Measurements from ENCODE around the gene PSME2. TPM values are rescaled to one million over a fixed set of nuclear protein-coding genes. Genes with fewer than 3 reads are reported as not detected.
A peak's percentile ranks its signal among the peaks of the same experiment; 100 is the strongest.

PSME2 gene
- total and polyA plus RNA-seq, 8 donors: 62.4 to 421 (median 232) TPM

DNA sequence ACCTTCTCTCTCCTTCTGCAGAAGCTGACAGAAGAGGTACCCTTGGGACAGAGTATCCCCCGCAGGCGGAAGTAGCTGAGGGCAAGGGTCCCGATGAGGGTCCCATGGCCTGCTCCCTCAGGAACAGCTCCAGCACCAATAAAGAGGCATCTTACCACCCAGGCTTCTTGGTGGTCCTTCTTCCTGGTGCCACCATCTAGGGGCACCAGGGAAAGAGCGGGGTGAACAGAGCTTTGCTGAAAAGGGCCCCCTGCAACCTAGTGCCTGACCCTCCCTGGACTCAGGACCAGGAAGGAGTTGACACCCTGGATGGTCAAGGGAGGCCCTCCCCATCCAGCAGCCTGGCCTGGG is 14.1 kb upstream of the PSME2 start:
- Histone ChIP-seq H3K36me3 (peaks cover 62 to 81% (median 76%) of the 10 kb centered on the region in 4 donors), H3K27me3 (no peaks in the 10 kb centered on the region), H3K4me3 (peak overlapping the region in 1 of 4 donors; percentile 71), H3K9me3 (no peaks in the 10 kb centered on the region), H3K27ac (peak overlapping the region; percentile 41 to 97 (median 95)), H3K4me1 (peaks cover 26 to 52% (median 45%) of the 10 kb centered on the region in 4 donors)
- 87 to 96% (median 94%) methylated on average over 4 of the region's 4 CpGs for WGBS, 5 donors
- intact Hi-C loops (cut with DNase I; ENCODE audit: low total_unique reads): no loop called here
- no peak for DNase-seq
- no peak for TF ChIP-seq POLR2A (IDR thresholded peaks at IDR 0.05)
- no peak for TF ChIP-seq POLR2AphosphoS5 (IDR thresholded peaks at IDR 0.05)
- no peak for TF ChIP-seq EP300 (IDR thresholded peaks at IDR 0.05)
- TF ChIP-seq, protein P1, sequence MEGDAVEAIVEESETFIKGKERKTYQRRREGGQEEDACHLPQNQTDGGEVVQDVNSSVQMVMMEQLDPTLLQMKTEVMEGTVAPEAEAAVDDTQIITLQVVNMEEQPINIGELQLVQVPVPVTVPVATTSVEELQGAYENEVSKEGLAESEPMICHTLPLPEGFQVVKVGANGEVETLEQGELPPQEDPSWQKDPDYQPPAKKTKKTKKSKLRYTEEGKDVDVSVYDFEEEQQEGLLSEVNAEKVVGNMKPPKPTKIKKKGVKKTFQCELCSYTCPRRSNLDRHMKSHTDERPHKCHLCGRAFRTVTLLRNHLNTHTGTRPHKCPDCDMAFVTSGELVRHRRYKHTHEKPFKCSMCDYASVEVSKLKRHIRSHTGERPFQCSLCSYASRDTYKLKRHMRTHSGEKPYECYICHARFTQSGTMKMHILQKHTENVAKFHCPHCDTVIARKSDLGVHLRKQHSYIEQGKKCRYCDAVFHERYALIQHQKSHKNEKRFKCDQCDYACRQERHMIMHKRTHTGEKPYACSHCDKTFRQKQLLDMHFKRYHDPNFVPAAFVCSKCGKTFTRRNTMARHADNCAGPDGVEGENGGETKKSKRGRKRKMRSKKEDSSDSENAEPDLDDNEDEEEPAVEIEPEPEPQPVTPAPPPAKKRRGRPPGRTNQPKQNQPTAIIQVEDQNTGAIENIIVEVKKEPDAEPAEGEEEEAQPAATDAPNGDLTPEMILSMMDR (IDR thresholded peaks at IDR 0.05): no peak

DNA sequence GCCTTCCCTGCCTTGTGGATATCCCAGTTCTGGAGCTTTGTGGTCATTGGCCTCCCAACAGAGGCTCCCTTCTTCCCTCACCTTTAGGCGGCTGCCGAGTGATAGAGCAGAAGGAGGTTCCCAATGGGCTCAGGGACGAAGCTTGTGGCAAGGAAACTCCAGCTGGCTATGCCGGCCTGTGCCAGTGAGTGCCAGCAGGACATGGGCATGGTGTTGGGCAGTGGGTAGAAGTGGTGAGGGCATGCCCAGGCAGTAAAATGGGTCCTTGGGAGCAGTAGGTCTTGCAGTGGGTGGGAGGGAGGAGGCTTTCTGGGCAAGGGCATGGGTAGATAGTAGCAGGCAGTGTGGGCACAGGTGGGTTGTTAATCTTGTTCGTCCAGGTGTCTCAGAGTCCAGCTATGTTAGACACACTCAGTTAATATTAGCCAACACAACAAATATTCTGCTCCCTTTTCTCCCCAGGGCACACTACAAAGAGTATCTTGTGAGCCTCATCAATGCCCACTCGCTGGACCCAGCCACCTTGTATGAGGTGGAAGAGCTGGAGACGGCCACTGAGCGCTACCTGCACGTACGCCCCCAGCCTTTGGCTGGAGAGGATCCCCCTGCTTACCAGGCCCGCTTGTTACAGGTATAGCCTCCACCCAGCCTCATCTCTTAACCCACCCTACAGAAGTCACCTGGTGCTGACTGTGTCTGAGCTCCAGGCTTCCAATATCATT is 13.5 kb upstream of the PSME2 start:
- peak overlapping the region; percentile 16 to 97 (median 95) for H3K27ac ChIP-seq
- intact Hi-C loops (cut with DNase I; ENCODE audit: low total_unique reads): no loop called here
- peaks cover 62 to 81% (median 76%) of the 10 kb centered on the region in 4 donors for H3K36me3 ChIP-seq
- WGBS, 5 donors: 78 to 89% (median 83%) methylated on average over 11 of the region's 11 CpGs
- H3K9me3 ChIP-seq: no peaks in the 10 kb centered on the region
- H3K4me3 ChIP-seq: no peak overlapping the region
- TF ChIP-seq, protein P1 (IDR thresholded peaks at IDR 0.05): no peak
- TF ChIP-seq EP300 (IDR thresholded peaks at IDR 0.05) (no peak), POLR2AphosphoS5 (IDR thresholded peaks at IDR 0.05) (no peak), POLR2A (IDR thresholded peaks at IDR 0.05) (no peak)
- peaks cover 26 to 46% (median 40%) of the 10 kb centered on the region in 4 donors for H3K4me1 ChIP-seq
- H3K27me3 ChIP-seq: no peaks in the 10 kb centered on the region
- no peak for DNase-seq

DNA sequence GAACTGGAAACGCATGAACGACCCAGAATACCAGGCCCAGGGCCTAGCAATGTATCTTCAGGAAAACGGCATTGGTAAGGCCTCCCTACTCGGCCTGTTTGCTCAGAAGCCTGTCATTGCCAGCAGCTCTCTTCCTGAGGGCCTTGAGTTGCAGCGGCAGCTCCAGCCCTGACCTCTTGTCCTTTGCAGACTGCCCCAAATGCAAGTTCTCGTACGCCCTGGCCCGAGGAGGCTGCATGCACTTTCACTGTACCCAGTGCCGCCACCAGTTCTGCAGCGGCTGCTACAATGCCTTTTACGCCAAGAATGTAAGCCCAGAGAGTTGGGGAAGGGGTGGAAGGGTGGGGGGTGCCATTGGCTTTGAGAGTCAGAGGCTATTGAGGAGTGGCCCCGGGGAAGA is 10.9 kb upstream of the PSME2 start:
- Histone ChIP-seq H3K9me3 (no peaks in the 10 kb centered on the region), H3K27ac (no peak overlapping the region), H3K27me3 (no peaks in the 10 kb centered on the region), H3K36me3 (peaks cover 47 to 82% (median 79%) of the 10 kb centered on the region in 4 donors), H3K4me3 (no peak overlapping the region), H3K4me1 (peaks cover 12 to 20% (median 16%) of the 10 kb centered on the region in 4 donors)
- 88 to 94% (median 90%) methylated on average over 12 of the region's 12 CpGs for WGBS, 5 donors
- TF ChIP-seq, protein P1 (IDR thresholded peaks at IDR 0.05): no peak
- TF ChIP-seq EP300 (IDR thresholded peaks at IDR 0.05) (no peak), POLR2AphosphoS5 (IDR thresholded peaks at IDR 0.05) (no peak), POLR2A (IDR thresholded peaks at IDR 0.05) (no peak)
- no peak for DNase-seq
- intact Hi-C loops (cut with DNase I; ENCODE audit: low total_unique reads): no loop called here

DNA sequence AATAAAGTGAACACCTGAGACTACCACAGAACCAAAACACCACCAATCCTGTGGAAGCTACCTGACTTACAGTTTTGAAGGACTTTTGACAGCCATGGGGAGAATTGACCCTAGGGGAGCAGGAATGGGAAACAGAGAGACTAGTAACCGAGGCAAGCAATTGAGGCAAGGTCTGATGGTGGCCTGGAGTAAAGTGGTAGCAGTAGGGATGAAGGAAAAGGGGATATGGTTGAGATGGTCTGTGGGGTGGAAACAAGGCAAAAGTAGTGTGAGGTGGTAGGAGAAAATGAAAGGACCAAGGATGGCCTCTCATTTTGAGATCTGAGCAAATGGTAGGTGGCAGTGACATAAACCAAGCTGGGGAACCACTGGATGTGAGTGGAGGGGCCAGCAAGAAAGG is 10.4 kb upstream of the PSME2 start:
- H3K9me3 ChIP-seq: no peaks in the 10 kb centered on the region
- H3K4me1 ChIP-seq: peaks cover 9 to 15% (median 11%) of the 10 kb centered on the region in 4 donors
- no peak for DNase-seq
- 84 to 94% (median 92%) methylated on average over 1 of the region's 1 CpG for whole genome bisulfite sequencing, 5 donors
- no peaks in the 10 kb centered on the region for H3K27me3 ChIP-seq
- no peak overlapping the region for H3K4me3 ChIP-seq
- H3K36me3 ChIP-seq: peaks cover 49 to 87% (median 83%) of the 10 kb centered on the region in 4 donors
- no peak for TF ChIP-seq EP300 (IDR thresholded peaks at IDR 0.05)
- TF ChIP-seq POLR2AphosphoS5 (IDR thresholded peaks at IDR 0.05): no peak
- TF ChIP-seq, protein P1 (IDR thresholded peaks at IDR 0.05): no peak
- no peak for TF ChIP-seq POLR2A (IDR thresholded peaks at IDR 0.05)
- no peak overlapping the region for H3K27ac ChIP-seq
- intact Hi-C loops (cut with DNase I; ENCODE audit: low total_unique reads): no loop called here
